WTC11 (cell line): Measurements from ENCODE around the gene ZNF487. TPM values are rescaled to one million over a fixed set of nuclear protein-coding genes. Genes with fewer than 3 reads are reported as not detected.

Experiments used
- ATAC-seq: fragments of 200-7000 bp; cut with Tn5 transposase; 2 replicates; pipeline ENCODE4 v1.10.0; 2021; ENCODE audit warnings: mild to moderate bottlenecking, moderate library complexity
- CTCF ChIA-PET: fragments of 300-600 bp; sonication (Branson Sonifier 250); formaldehyde crosslinking; loops from one replicate; lab custom pipeline; 2021; ENCODE audit warnings: antibody characterized with exemption; lab: Charles Lee
- POLR2A ChIA-PET: fragments of 350-600 bp; sonication (Branson Sonifier 250); formaldehyde crosslinking; loops from one replicate; lab custom pipeline; 2021; ENCODE audit warnings: antibody characterized with exemption; lab: Charles Lee
- DNase-seq: peaks from one replicate; pipeline ENCODE4 v3.0.0; 2021; ENCODE audit warnings: low spot score
- H3K27ac Mint-ChIP-seq: 2 replicates; pipeline ENCODE4 v1.8.0; 2021; ENCODE audit warnings: mixed read lengths
- H3K27me3 Mint-ChIP-seq: 2 replicates; pipeline ENCODE4 v1.8.0; 2021; ENCODE audit warnings: low read depth, mild to moderate bottlenecking, moderate library complexity, mixed read lengths
- H3K36me3 Mint-ChIP-seq: 2 replicates; pipeline ENCODE4 v1.8.0; 2021; ENCODE audit warnings: mixed read lengths
- H3K4me1 Mint-ChIP-seq: 2 replicates; pipeline ENCODE4 v1.8.0; 2022; ENCODE audit warnings: mixed read lengths
- H3K4me3 Mint-ChIP-seq: 2 replicates; pipeline ENCODE4 v1.8.0; 2021; ENCODE audit warnings: mild to moderate bottlenecking, moderate library complexity, mixed read lengths
- H3K9me3 Mint-ChIP-seq: 2 replicates; pipeline ENCODE4 v1.8.0; 2021; ENCODE audit warnings: mixed read lengths
- CBFB ChIP-seq: sonication (generic); formaldehyde crosslinking; IDR thresholded peaks from 2 replicates; pipeline ENCODE4 v1.8.1; 2022; ENCODE audit warnings: mild to moderate bottlenecking, low read depth, missing genetic modification reagents
- EMX1 ChIP-seq: fragments of 250-450 bp; sonication (Bioruptor Pico); IDR thresholded peaks from 2 replicates; pipeline ENCODE4 v1.8.0; 2021; ENCODE audit warnings: mild to moderate bottlenecking
- NFATC4 ChIP-seq: fragments of 250-450 bp; sonication (Bioruptor Pico); IDR thresholded peaks from 2 replicates; pipeline ENCODE4 v1.9.0; 2021; ENCODE audit warnings: mild to moderate bottlenecking
- NFE2L1 ChIP-seq: sonication (generic); formaldehyde crosslinking; IDR thresholded peaks from 2 replicates; pipeline ENCODE4 v1.8.1; 2023; ENCODE audit warnings: missing genetic modification reagents
- NR3C1 ChIP-seq: sonication (generic); formaldehyde crosslinking; conservative IDR thresholded peaks from 2 replicates; pipeline ENCODE4 v1.8.1; 2023; ENCODE audit warnings: low read depth, mild to moderate bottlenecking, missing genetic modification reagents
- RELA ChIP-seq: sonication (generic); formaldehyde crosslinking; IDR thresholded peaks from 2 replicates; pipeline ENCODE4 v1.8.1; 2022; ENCODE audit warnings: missing genetic modification reagents, mild to moderate bottlenecking, borderline replicate concordance
- ZNF232 ChIP-seq: sonication (generic); formaldehyde crosslinking; IDR thresholded peaks from 2 replicates; pipeline ENCODE4 v1.8.0; 2022; ENCODE audit warnings: mild to moderate bottlenecking, missing genetic modification reagents
- ZNF263 ChIP-seq: sonication (generic); formaldehyde crosslinking; IDR thresholded peaks from 2 replicates; pipeline ENCODE4 v1.8.1; 2022; ENCODE audit warnings: low read depth, mild to moderate bottlenecking, moderate library complexity, missing genetic modification reagents
- ZNF423 ChIP-seq: fragments of 250-450 bp; sonication (Bioruptor Pico); IDR thresholded peaks from 2 replicates; pipeline ENCODE4 v2.1.2; 2022; ENCODE audit warnings: mild to moderate bottlenecking, moderate library complexity
- total RNA-seq: library from RNA; stranded (reverse); gene quantifications from 3 replicates; pipeline ENCODE4 v1.2.3, GENCODE V29; 2021
- TF ChIP-seq, protein P1 (sequence below): sonication (generic); formaldehyde crosslinking; IDR thresholded peaks from 2 replicates; pipeline ENCODE4 v1.8.0; 2022; ENCODE audit warnings: mild to moderate bottlenecking, missing genetic modification reagents
- TF ChIP-seq, protein P2 (sequence below): sonication (generic); formaldehyde crosslinking; IDR thresholded peaks from 2 replicates; pipeline ENCODE4 v1.8.1; 2022; ENCODE audit warnings: mild to moderate bottlenecking, moderate library complexity, missing genetic modification reagents
- TF ChIP-seq, protein P3 (sequence below): sonication (generic); formaldehyde crosslinking; IDR thresholded peaks from 2 replicates; pipeline ENCODE4 v1.8.1; 2022; ENCODE audit warnings: low read depth, missing genetic modification reagents, borderline replicate concordance
- TF ChIP-seq, protein P4 (sequence below): fragments of 250-450 bp; sonication (Bioruptor Pico); IDR thresholded peaks from 2 replicates; pipeline ENCODE4 v1.9.0; 2021; ENCODE audit warnings: mild to moderate bottlenecking, borderline replicate concordance
- TF ChIP-seq, protein P5 (sequence below): fragments of 250-450 bp; sonication (Bioruptor Pico); IDR thresholded peaks from 2 replicates; pipeline ENCODE4 v1.9.0; 2021; ENCODE audit warnings: mild to moderate bottlenecking
- TF ChIP-seq, protein P6 (sequence below): sonication (generic); formaldehyde crosslinking; IDR thresholded peaks from 2 replicates; pipeline ENCODE4 v1.8.1; 2023; ENCODE audit warnings: mild to moderate bottlenecking, missing genetic modification reagents

The ZNF487 gene
- total RNA-seq, 1 experiment from 2014 or later, result 2.3 TPM

DNA sequence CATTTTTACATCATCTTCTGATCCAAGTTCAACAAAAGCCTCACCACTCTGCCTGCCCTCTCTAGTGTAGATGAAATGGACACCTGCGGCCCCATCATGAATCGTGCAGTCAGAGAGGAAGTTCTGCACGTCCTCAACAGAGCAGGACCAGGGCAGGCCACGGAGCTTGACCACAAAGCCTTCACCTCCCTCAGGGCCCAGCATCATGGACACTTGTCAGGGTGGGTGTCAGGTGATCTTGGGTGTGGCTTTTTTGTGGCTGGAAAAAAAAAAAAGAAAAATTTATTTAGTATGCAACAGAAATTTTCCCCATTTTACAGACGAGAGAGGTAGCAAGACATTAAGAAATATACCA lies 49.3 kb upstream of the ZNF487 start:
- H3K36me3 Mint-ChIP-seq, result peaks cover 68% of the 10 kb centered on the region
- CTCF ChIA-PET, result no interaction called here
- H3K4me3 Mint-ChIP-seq, result no peak overlapping the region
- POLR2A ChIA-PET, result interaction anchor here (1.7 kb wide), 1 partner anchor 9 kb away, joined by 5 read pairs; no protein-coding TSS in a partner anchor
- 0 out of 2 replicates have a peak overlapping the region, but pooled peaks have one; percentile 16 for H3K27ac Mint-ChIP-seq
- no peak for ATAC-seq
- peaks cover 14% of the 10 kb centered on the region for H3K4me1 Mint-ChIP-seq
- no peak for DNase-seq
- no peaks in the 10 kb centered on the region for H3K27me3 Mint-ChIP-seq
- TF ChIP-seq ZNF232 (CRISPR knock-in tag) (no peak), ZNF423 (CRISPR knock-in tag) (no peak), RELA (CRISPR knock-in tag) (no peak), CBFB (CRISPR knock-in tag) (no peak), ZNF263 (no peak), NFATC4 (CRISPR knock-in tag) (no peak), NR3C1 (CRISPR knock-in tag) (no peak), EMX1 (no peak), NFE2L1 (CRISPR knock-in tag) (no peak)
- TF ChIP-seq, protein P1, sequence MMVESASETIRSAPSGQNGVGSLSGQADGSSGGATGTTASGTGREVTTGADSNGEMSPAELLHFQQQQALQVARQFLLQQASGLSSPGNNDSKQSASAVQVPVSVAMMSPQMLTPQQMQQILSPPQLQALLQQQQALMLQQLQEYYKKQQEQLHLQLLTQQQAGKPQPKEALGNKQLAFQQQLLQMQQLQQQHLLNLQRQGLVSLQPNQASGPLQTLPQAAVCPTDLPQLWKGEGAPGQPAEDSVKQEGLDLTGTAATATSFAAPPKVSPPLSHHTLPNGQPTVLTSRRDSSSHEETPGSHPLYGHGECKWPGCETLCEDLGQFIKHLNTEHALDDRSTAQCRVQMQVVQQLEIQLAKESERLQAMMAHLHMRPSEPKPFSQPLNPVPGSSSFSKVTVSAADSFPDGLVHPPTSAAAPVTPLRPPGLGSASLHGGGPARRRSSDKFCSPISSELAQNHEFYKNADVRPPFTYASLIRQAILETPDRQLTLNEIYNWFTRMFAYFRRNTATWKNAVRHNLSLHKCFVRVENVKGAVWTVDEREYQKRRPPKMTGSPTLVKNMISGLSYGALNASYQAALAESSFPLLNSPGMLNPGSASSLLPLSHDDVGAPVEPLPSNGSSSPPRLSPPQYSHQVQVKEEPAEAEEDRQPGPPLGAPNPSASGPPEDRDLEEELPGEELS (CRISPR knock-in tag), result no peak
- TF ChIP-seq, protein P2, sequence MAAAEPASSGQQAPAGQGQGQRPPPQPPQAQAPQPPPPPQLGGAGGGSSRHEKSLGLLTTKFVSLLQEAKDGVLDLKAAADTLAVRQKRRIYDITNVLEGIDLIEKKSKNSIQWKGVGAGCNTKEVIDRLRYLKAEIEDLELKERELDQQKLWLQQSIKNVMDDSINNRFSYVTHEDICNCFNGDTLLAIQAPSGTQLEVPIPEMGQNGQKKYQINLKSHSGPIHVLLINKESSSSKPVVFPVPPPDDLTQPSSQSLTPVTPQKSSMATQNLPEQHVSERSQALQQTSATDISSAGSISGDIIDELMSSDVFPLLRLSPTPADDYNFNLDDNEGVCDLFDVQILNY (CRISPR knock-in tag), result no peak
- TF ChIP-seq, protein P3, sequence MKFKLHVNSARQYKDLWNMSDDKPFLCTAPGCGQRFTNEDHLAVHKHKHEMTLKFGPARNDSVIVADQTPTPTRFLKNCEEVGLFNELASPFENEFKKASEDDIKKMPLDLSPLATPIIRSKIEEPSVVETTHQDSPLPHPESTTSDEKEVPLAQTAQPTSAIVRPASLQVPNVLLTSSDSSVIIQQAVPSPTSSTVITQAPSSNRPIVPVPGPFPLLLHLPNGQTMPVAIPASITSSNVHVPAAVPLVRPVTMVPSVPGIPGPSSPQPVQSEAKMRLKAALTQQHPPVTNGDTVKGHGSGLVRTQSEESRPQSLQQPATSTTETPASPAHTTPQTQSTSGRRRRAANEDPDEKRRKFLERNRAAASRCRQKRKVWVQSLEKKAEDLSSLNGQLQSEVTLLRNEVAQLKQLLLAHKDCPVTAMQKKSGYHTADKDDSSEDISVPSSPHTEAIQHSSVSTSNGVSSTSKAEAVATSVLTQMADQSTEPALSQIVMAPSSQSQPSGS, result no peak
- TF ChIP-seq, protein P4, sequence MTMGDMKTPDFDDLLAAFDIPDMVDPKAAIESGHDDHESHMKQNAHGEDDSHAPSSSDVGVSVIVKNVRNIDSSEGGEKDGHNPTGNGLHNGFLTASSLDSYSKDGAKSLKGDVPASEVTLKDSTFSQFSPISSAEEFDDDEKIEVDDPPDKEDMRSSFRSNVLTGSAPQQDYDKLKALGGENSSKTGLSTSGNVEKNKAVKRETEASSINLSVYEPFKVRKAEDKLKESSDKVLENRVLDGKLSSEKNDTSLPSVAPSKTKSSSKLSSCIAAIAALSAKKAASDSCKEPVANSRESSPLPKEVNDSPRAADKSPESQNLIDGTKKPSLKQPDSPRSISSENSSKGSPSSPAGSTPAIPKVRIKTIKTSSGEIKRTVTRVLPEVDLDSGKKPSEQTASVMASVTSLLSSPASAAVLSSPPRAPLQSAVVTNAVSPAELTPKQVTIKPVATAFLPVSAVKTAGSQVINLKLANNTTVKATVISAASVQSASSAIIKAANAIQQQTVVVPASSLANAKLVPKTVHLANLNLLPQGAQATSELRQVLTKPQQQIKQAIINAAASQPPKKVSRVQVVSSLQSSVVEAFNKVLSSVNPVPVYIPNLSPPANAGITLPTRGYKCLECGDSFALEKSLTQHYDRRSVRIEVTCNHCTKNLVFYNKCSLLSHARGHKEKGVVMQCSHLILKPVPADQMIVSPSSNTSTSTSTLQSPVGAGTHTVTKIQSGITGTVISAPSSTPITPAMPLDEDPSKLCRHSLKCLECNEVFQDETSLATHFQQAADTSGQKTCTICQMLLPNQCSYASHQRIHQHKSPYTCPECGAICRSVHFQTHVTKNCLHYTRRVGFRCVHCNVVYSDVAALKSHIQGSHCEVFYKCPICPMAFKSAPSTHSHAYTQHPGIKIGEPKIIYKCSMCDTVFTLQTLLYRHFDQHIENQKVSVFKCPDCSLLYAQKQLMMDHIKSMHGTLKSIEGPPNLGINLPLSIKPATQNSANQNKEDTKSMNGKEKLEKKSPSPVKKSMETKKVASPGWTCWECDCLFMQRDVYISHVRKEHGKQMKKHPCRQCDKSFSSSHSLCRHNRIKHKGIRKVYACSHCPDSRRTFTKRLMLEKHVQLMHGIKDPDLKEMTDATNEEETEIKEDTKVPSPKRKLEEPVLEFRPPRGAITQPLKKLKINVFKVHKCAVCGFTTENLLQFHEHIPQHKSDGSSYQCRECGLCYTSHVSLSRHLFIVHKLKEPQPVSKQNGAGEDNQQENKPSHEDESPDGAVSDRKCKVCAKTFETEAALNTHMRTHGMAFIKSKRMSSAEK (CRISPR knock-in tag), result no peak
- TF ChIP-seq, protein P5, sequence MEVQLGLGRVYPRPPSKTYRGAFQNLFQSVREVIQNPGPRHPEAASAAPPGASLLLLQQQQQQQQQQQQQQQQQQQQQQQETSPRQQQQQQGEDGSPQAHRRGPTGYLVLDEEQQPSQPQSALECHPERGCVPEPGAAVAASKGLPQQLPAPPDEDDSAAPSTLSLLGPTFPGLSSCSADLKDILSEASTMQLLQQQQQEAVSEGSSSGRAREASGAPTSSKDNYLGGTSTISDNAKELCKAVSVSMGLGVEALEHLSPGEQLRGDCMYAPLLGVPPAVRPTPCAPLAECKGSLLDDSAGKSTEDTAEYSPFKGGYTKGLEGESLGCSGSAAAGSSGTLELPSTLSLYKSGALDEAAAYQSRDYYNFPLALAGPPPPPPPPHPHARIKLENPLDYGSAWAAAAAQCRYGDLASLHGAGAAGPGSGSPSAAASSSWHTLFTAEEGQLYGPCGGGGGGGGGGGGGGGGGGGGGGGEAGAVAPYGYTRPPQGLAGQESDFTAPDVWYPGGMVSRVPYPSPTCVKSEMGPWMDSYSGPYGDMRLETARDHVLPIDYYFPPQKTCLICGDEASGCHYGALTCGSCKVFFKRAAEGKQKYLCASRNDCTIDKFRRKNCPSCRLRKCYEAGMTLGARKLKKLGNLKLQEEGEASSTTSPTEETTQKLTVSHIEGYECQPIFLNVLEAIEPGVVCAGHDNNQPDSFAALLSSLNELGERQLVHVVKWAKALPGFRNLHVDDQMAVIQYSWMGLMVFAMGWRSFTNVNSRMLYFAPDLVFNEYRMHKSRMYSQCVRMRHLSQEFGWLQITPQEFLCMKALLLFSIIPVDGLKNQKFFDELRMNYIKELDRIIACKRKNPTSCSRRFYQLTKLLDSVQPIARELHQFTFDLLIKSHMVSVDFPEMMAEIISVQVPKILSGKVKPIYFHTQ (CRISPR knock-in tag), result no peak
- TF ChIP-seq, protein P6, sequence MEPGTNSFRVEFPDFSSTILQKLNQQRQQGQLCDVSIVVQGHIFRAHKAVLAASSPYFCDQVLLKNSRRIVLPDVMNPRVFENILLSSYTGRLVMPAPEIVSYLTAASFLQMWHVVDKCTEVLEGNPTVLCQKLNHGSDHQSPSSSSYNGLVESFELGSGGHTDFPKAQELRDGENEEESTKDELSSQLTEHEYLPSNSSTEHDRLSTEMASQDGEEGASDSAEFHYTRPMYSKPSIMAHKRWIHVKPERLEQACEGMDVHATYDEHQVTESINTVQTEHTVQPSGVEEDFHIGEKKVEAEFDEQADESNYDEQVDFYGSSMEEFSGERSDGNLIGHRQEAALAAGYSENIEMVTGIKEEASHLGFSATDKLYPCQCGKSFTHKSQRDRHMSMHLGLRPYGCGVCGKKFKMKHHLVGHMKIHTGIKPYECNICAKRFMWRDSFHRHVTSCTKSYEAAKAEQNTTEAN (CRISPR knock-in tag), result no peak
- H3K9me3 Mint-ChIP-seq, result no peaks in the 10 kb centered on the region
